Measurements from ENCODE around the gene MIOS. TPM values are rescaled to one million over a fixed set of nuclear protein-coding genes. Genes with fewer than 3 reads are reported as not detected.

The MIOS gene
- total RNA-seq, 1 donor from 2014 or later, result 22.3 TPM

DNA sequence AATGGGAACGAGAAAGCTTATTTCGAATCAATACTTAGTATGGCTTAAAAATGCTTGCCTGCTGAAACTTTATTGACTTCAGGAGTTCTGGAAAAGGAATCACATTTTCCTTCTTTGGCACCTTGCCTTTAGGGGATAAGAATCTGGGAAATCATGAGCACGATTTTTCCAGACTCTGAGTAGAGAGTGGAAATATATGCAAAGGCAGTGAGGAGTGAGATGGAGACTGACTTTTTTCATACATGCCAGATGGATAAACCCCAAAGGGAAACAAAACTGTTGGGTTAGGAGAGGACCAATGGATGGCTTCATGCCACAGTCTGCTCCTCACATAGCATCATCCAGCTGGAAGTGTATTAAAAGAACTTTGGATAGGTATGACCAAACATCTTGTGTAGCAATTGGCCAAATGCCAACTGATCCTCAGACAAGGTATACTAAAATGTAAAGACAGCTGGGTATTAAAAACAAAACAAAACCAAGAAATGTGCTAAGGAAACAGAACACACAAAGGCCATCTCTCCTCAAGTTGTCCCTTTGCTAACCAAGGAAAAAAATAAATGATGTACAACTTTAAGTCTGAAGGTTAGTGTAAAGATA lies 32.8 kb upstream of the MIOS start:
- H3K4me1 Mint-ChIP-seq (ENCODE audit: unreplicated experiment), result no peaks in the 10 kb centered on the region
- H3K27me3 Mint-ChIP-seq (ENCODE audit: unreplicated experiment), result no peaks in the 10 kb centered on the region
- H3K27ac Mint-ChIP-seq (ENCODE audit: unreplicated experiment), result no peak overlapping the region
- H3K4me3 Mint-ChIP-seq (ENCODE audit: unreplicated experiment), result no peak overlapping the region
- TF ChIP-seq, protein P1, sequence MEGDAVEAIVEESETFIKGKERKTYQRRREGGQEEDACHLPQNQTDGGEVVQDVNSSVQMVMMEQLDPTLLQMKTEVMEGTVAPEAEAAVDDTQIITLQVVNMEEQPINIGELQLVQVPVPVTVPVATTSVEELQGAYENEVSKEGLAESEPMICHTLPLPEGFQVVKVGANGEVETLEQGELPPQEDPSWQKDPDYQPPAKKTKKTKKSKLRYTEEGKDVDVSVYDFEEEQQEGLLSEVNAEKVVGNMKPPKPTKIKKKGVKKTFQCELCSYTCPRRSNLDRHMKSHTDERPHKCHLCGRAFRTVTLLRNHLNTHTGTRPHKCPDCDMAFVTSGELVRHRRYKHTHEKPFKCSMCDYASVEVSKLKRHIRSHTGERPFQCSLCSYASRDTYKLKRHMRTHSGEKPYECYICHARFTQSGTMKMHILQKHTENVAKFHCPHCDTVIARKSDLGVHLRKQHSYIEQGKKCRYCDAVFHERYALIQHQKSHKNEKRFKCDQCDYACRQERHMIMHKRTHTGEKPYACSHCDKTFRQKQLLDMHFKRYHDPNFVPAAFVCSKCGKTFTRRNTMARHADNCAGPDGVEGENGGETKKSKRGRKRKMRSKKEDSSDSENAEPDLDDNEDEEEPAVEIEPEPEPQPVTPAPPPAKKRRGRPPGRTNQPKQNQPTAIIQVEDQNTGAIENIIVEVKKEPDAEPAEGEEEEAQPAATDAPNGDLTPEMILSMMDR (IDR thresholded peaks at IDR 0.05; ENCODE audit: unreplicated experiment), result no peak
- no peak for DNase-seq (ENCODE audit: low spot score)
- no peaks in the 10 kb centered on the region for H3K9me3 Mint-ChIP-seq (ENCODE audit: unreplicated experiment)
- no peaks in the 10 kb centered on the region for H3K36me3 Mint-ChIP-seq (ENCODE audit: low read depth, unreplicated experiment)

DNA sequence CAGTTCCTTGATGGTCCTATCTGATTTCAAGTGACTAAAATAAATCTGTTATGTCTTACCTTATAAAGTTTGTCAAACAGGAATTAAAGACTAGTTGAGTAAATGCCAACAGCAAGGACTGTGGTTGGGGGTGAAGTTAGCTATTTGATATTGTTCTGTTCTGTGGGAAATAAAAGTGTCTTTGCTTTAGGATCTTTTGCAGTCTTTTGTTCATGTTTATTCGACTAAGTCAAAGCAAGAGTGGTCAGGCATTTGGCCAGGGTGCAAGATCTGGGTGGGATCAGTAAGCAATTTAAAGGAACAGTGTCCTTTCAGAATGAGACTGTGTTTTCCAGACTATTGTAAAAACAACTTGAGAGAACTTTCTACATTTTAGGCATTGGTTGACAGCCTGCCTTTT lies 31.0 kb upstream of the MIOS start, which contains the start of gene COL28A1:
TSS of gene COL28A1 (minus strand) at position 183 of the 400 bp plus-strand sequence. CDS start 2,998 bp downstream, outside the sequence.
- no peaks in the 10 kb centered on the region for H3K4me1 Mint-ChIP-seq (ENCODE audit: unreplicated experiment)
- H3K4me3 Mint-ChIP-seq (ENCODE audit: unreplicated experiment), result no peak within 1 kb of the TSS
- no peak within 1 kb of the TSS for H3K27ac Mint-ChIP-seq (ENCODE audit: unreplicated experiment)
- no peak for DNase-seq (ENCODE audit: low spot score)
- no peaks in the 10 kb centered on the region for H3K9me3 Mint-ChIP-seq (ENCODE audit: unreplicated experiment)
- TF ChIP-seq, protein P1 (IDR thresholded peaks at IDR 0.05; ENCODE audit: unreplicated experiment), result no peak
- H3K27me3 Mint-ChIP-seq (ENCODE audit: unreplicated experiment), result no peaks in the 10 kb centered on the region
- no peaks in the 10 kb centered on the region for H3K36me3 Mint-ChIP-seq (ENCODE audit: low read depth, unreplicated experiment)

DNA sequence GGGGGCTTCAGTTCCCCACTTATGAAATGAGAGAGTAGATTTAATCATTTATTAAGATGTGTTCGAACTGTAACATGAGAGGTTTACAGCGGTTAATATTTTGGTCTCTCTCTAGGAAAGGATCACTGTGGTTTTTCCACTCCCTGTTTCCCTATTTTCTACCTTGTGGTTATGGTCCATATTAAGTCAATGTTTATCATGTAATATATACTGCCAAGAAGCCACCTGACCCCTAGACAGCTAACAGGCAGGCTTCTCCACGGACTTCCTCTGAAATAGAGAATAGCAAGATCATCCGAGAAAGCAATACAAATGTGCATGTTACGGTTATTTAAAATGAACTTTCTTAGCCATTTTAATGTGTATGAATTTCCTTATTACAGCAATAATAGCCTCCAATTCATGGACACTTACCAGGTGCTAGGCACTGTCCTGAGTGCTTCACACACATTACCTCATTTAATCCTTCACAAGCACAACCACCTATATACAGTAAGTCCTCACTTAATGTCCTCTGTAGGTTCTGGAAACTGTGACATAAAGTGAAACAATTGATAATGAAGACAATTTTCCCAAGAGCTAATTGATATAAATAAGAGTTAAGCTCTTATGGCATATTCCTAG lies 30.2 kb upstream of the MIOS start:
- Mint-ChIP-seq H3K4me3 (ENCODE audit: unreplicated experiment) (no peak overlapping the region), H3K27ac (ENCODE audit: unreplicated experiment) (no peak overlapping the region), H3K36me3 (ENCODE audit: low read depth, unreplicated experiment) (no peaks in the 10 kb centered on the region), H3K27me3 (ENCODE audit: unreplicated experiment) (no peaks in the 10 kb centered on the region), H3K4me1 (ENCODE audit: unreplicated experiment) (no peaks in the 10 kb centered on the region), H3K9me3 (ENCODE audit: unreplicated experiment) (no peaks in the 10 kb centered on the region)
- no peak for DNase-seq (ENCODE audit: low spot score)
- TF ChIP-seq, protein P1 (IDR thresholded peaks at IDR 0.05; ENCODE audit: unreplicated experiment), result no peak

DNA sequence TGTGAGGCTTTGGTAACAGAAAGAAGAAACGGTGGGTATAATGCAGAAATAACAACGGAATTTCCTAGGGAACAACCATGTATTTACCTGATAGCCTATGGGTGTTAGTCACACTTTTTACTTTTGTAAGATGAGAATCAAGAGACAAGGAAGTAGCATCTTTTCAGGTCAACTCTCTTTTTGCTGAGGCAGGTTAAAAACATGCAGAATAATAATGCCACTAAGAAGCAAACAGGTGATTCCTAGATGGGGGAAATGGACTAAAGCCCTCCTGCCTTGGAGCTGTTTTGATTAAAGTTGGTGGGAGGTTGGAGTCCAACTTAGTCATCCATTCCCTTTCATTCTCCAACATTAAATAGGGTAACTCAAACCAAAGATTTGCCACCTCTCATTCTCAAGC lies 29.0 kb upstream of the MIOS start:
- no peaks in the 10 kb centered on the region for H3K9me3 Mint-ChIP-seq (ENCODE audit: unreplicated experiment)
- TF ChIP-seq, protein P1 (IDR thresholded peaks at IDR 0.05; ENCODE audit: unreplicated experiment), result no peak
- no peak overlapping the region for H3K27ac Mint-ChIP-seq (ENCODE audit: unreplicated experiment)

DNA sequence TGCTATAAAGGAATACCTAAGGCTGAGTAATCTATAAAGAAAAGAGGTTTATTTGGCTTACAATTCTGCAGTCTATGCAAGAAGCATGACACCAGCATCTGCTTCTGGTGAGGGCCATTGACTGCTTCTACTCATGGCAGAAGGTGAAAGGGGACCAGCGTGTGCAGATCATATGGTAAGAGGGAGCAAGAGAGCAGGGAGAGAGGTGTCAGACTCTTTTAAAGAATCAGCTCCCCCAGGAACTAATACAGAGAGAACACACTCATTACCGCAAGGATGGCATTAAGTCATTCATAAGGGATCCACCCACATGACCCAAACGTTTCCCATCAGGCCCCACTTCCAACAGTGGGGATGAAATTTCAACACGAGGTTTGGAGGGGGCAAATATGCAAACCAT lies 27.5 kb upstream of the MIOS start:
- peaks cover 5% of the 10 kb centered on the region for H3K4me1 Mint-ChIP-seq (ENCODE audit: unreplicated experiment)
- TF ChIP-seq, protein P1 (IDR thresholded peaks at IDR 0.05; ENCODE audit: unreplicated experiment), result no peak
- DNase-seq (ENCODE audit: low spot score), result no peak
- H3K27ac Mint-ChIP-seq (ENCODE audit: unreplicated experiment), result no peak overlapping the region
- no peaks in the 10 kb centered on the region for H3K36me3 Mint-ChIP-seq (ENCODE audit: low read depth, unreplicated experiment)
- no peaks in the 10 kb centered on the region for H3K9me3 Mint-ChIP-seq (ENCODE audit: unreplicated experiment)
- H3K27me3 Mint-ChIP-seq (ENCODE audit: unreplicated experiment), result no peaks in the 10 kb centered on the region
- no peak overlapping the region for H3K4me3 Mint-ChIP-seq (ENCODE audit: unreplicated experiment)

More for the DNA sequence above, 29.0 kb upstream of the MIOS start:
- no peak overlapping the region for H3K4me3 Mint-ChIP-seq (ENCODE audit: unreplicated experiment)
- DNase-seq (ENCODE audit: low spot score), result no peak
- H3K27me3 Mint-ChIP-seq (ENCODE audit: unreplicated experiment), result no peaks in the 10 kb centered on the region
- H3K36me3 Mint-ChIP-seq (ENCODE audit: low read depth, unreplicated experiment), result no peaks in the 10 kb centered on the region
- peaks cover 5% of the 10 kb centered on the region for H3K4me1 Mint-ChIP-seq (ENCODE audit: unreplicated experiment)

Measured in endothelial cell (in vitro differentiated cells).